ENCODE measurements around the gene TRPV4. TPM values are rescaled to one million over a fixed set of nuclear protein-coding genes. Genes with fewer than 3 reads are reported as not detected.

TRPV4 gene
- total RNA-seq, 1 donor from 2014 or later = 5.6 TPM

- TF ChIP-seq POLR2A (IDR thresholded peaks at IDR 0.05) (no peak), CTCF (IDR thresholded peaks at IDR 0.05) (no peak), POLR2AphosphoS5 (IDR thresholded peaks at IDR 0.05; ENCODE audit: insufficient read depth in 1 of 2, low read depth in 1 of 2) (no peak)
- DNase-seq (ENCODE audit: extremely low spot score in 2 of 2) = no peak
- Histone ChIP-seq H3K27me3 (no peaks in the 10 kb centered on the region), H3K9me3 (no peaks in the 10 kb centered on the region), H3K36me3 (no peaks in the 10 kb centered on the region), H3K4me1 (peaks cover 5% of the 10 kb centered on the region), H3K27ac (no peak overlapping the region), H3K4me3 (no peak overlapping the region)
- intact Hi-C loops (cut with DNase I) = no loop called here
Observed at GRCh38 chr12:109829667-109830066, 3.5 kb downstream of the TRPV4 start.

- Histone ChIP-seq H3K4me3 (no peak overlapping the region), H3K27me3 (no peaks in the 10 kb centered on the region), H3K4me1 (peaks cover 5% of the 10 kb centered on the region), H3K36me3 (no peaks in the 10 kb centered on the region), H3K9me3 (no peaks in the 10 kb centered on the region), H3K27ac (no peak overlapping the region)
- intact Hi-C loops (cut with DNase I) = no loop called here
- no peak for TF ChIP-seq CTCF (IDR thresholded peaks at IDR 0.05)
- no peak for TF ChIP-seq POLR2A (IDR thresholded peaks at IDR 0.05)
- TF ChIP-seq POLR2AphosphoS5 (IDR thresholded peaks at IDR 0.05; ENCODE audit: insufficient read depth in 1 of 2, low read depth in 1 of 2) = no peak
- DNase-seq (ENCODE audit: extremely low spot score in 2 of 2) = no peak
Observed at GRCh38 chr12:109828754-109829511, 4.3 kb downstream of the TRPV4 start.

GRCh38 chr12:109827566-109828550, 5.3 kb downstream of the TRPV4 start:
- no peaks in the 10 kb centered on the region for H3K27me3 ChIP-seq
- peaks cover 5% of the 10 kb centered on the region for H3K4me1 ChIP-seq
- no peak overlapping the region for H3K4me3 ChIP-seq
- H3K27ac ChIP-seq = no peak overlapping the region
- no peaks in the 10 kb centered on the region for H3K36me3 ChIP-seq
- TF ChIP-seq POLR2A (IDR thresholded peaks at IDR 0.05) = no peak
- no peak for TF ChIP-seq CTCF (IDR thresholded peaks at IDR 0.05)
- TF ChIP-seq POLR2AphosphoS5 (IDR thresholded peaks at IDR 0.05; ENCODE audit: insufficient read depth in 1 of 2, low read depth in 1 of 2) = no peak
- no peak for DNase-seq (ENCODE audit: extremely low spot score in 2 of 2)
- intact Hi-C loops (cut with DNase I) = no loop called here
- no peaks in the 10 kb centered on the region for H3K9me3 ChIP-seq

- intact Hi-C loops (cut with DNase I) = no loop called here
- Histone ChIP-seq H3K9me3 (no peaks in the 10 kb centered on the region), H3K27me3 (no peaks in the 10 kb centered on the region), H3K36me3 (no peaks in the 10 kb centered on the region), H3K4me1 (peaks cover 8% of the 10 kb centered on the region), H3K4me3 (no peak overlapping the region), H3K27ac (no peak overlapping the region)
- TF ChIP-seq POLR2A (IDR thresholded peaks at IDR 0.05) (no peak), CTCF (IDR thresholded peaks at IDR 0.05) (no peak), POLR2AphosphoS5 (IDR thresholded peaks at IDR 0.05; ENCODE audit: insufficient read depth in 1 of 2, low read depth in 1 of 2) (no peak)
- no peak for DNase-seq (ENCODE audit: extremely low spot score in 2 of 2)
Observed at GRCh38 chr12:109827080-109827479, 6.1 kb downstream of the TRPV4 start.

Data from vagina (tissue), 2 donors.